Natural killer cell (primary cell): ENCODE measurements around the gene FANCE. TPM values are rescaled to one million over a fixed set of nuclear protein-coding genes. Genes with fewer than 3 reads are reported as not detected.
"Not testable (repeated sequence)": the region's sequence is repeated elsewhere in the genome, so short reads cannot be mapped to it uniquely, and the experiment has no call there.

Source experiments
- ATAC-seq, 3 donors: fragments of 150-1000 bp in 2 of 3; fragments of 200-7000 bp in 1 of 3; cut with Tn5 transposase; 1 replicate in 1 of 3; 2 replicates in 2 of 3; pipeline ENCODE4 v1.10.0; 2021; ENCODE audit warnings: mild to moderate bottlenecking in 2 of 3, moderate library complexity in 2 of 3
- DNase-seq, 2 donors: peaks; one replicate each; pipeline versions ENCODE4 v3.0.0 to v3.0.0-alpha.2; 2013 to 2021; ENCODE audit warnings: mixed read lengths in 1 of 2
- H3K27ac ChIP-seq: one replicate; pipeline ENCODE4 v1.5.1; 2013; ENCODE audit warnings: mild to moderate bottlenecking, low read length
- H3K27me3 ChIP-seq: one replicate; pipeline ENCODE4 v1.6.1; 2013; ENCODE audit warnings: low read length; ENCODE audit not compliant: control insufficient read depth, insufficient read depth
- H3K36me3 ChIP-seq: one replicate; pipeline ENCODE4 v1.6.1; 2013; ENCODE audit warnings: low read length; ENCODE audit not compliant: control insufficient read depth, insufficient read depth
- H3K4me1 ChIP-seq: one replicate; pipeline ENCODE4 v1.6.1; 2013; ENCODE audit warnings: low read length; ENCODE audit not compliant: control insufficient read depth, insufficient read depth
- H3K4me3 ChIP-seq: one replicate; pipeline ENCODE4 v1.5.1; 2013; ENCODE audit warnings: low read length
- H3K9me3 ChIP-seq: one replicate; pipeline ENCODE4 v1.6.1; 2013; ENCODE audit warnings: low read length; ENCODE audit not compliant: control insufficient read depth, insufficient read depth
- H3K27ac Mint-ChIP-seq, 2 donors: one replicate each; pipeline ENCODE4 v1.8.0; 2022; ENCODE audit warnings: mild to moderate bottlenecking in 2 of 2, mixed read lengths in 2 of 2, moderate library complexity in 1 of 2
- H3K27me3 Mint-ChIP-seq, 2 donors: one replicate each; pipeline ENCODE4 v1.8.0; 2022; ENCODE audit warnings: low read depth in 2 of 2, mixed read lengths in 2 of 2
- H3K36me3 Mint-ChIP-seq: one replicate; pipeline ENCODE4 v1.8.0; 2022; ENCODE audit warnings: mixed read lengths
- H3K4me1 Mint-ChIP-seq, 2 donors: one replicate each; pipeline ENCODE4 v1.8.0; 2022; ENCODE audit warnings: mixed read lengths in 2 of 2
- H3K4me3 Mint-ChIP-seq: one replicate; pipeline ENCODE4 v1.8.0; 2022; ENCODE audit warnings: mild to moderate bottlenecking, moderate library complexity, mixed read lengths
- H3K9me3 Mint-ChIP-seq, 2 donors: one replicate each; pipeline ENCODE4 v1.8.0; 2022; ENCODE audit warnings: mixed read lengths in 2 of 2
- CTCF ChIP-seq: fragments of 200-600 bp; IDR thresholded peaks from one replicate; pipeline ENCODE4 v1.8.0; 2022; ENCODE audit warnings: antibody characterized with exemption
- WGBS: methylation state at CpG from one replicate; pipeline ENCODE4 v1.1.7; 2013; ENCODE audit warnings: missing lambda C conversion rate; ENCODE audit not compliant: insufficient coverage; 5-methylcytosine and 5-hydroxymethylcytosine counted together
- intact Hi-C: fragments of 100-400 bp; cut with micrococcal nuclease; formaldehyde crosslinking; loops from one replicate; pipeline ENCODE4 v1.14.2; 2022
- total RNA-seq, 4 donors: library from RNA; stranded (reverse); fragments of 120-200 nt in 1 of 4; gene quantifications; one replicate each; pipeline versions ENCODE4 v1.2.3 to v1.2.4, GENCODE V29; 2013 to 2022

Gene FANCE
- total RNA-seq, 3 donors from 2014 or later (not counting 1 experiment from before 2014, with no cell fraction given), result 2.2 to 3.2 (median 2.6) TPM

GRCh38 chr6:35512006-35512405, 59.9 kb downstream of the FANCE start:
- H3K27me3 Mint-ChIP-seq, result peaks cover 8 to 30% of the 10 kb centered on the region in 2 donors
- H3K4me3 Mint-ChIP-seq, result no peak overlapping the region

GRCh38 chr6:35512740-35513139, 60.6 kb downstream of the FANCE start, which contains the start of gene TULP1:
TSS of gene TULP1 (minus strand) at chr6:35512896. CDS start at chr6:35512858, 38 bp downstream.
- Mint-ChIP-seq H3K36me3 (no peaks in the 10 kb centered on the region), H3K27me3 (peaks cover 8 to 30% of the 10 kb centered on the region in 2 donors), H3K4me3 (no peak within 1 kb of the TSS), H3K9me3 (no peaks in the 10 kb centered on the region), H3K4me1 (peaks cover 0 to 18% of the 10 kb centered on the region in 2 donors), H3K27ac (no peak within 1 kb of the TSS)
- no peak within 1 kb of the TSS for H3K4me3 ChIP-seq
- intact Hi-C loops, result no loop called here
- 90% methylated on average over 9 of the region's 10 CpGs for WGBS
- peaks cover 10% of the 10 kb centered on the region for H3K27me3 ChIP-seq
- H3K27ac ChIP-seq, result no peak within 1 kb of the TSS
- H3K4me1 ChIP-seq, result peaks cover 8% of the 10 kb centered on the region
- no peak for DNase-seq
- ATAC-seq, result no peak
- H3K36me3 ChIP-seq, result no peaks in the 10 kb centered on the region
- H3K9me3 ChIP-seq, result no peaks in the 10 kb centered on the region
- no peak for TF ChIP-seq CTCF

More at GRCh38 chr6:35512006-35512405, 59.9 kb downstream of the FANCE start:
- ATAC-seq (no peak), DNase-seq (no peak)
- H3K36me3 Mint-ChIP-seq, result no peaks in the 10 kb centered on the region
- H3K9me3 ChIP-seq, result no peaks in the 10 kb centered on the region
- no peak overlapping the region for H3K4me3 ChIP-seq
- no peak overlapping the region for H3K27ac ChIP-seq
- intact Hi-C loops, result no loop called here
- no peak for TF ChIP-seq CTCF
- H3K36me3 ChIP-seq, result no peaks in the 10 kb centered on the region
- 14% methylated on average over 25 of the region's 26 CpGs for WGBS
- H3K27me3 ChIP-seq, result peaks cover 10% of the 10 kb centered on the region
- peaks cover 0 to 18% of the 10 kb centered on the region in 2 donors for H3K4me1 Mint-ChIP-seq
- no peaks in the 10 kb centered on the region for H3K9me3 Mint-ChIP-seq
- no peak overlapping the region for H3K27ac Mint-ChIP-seq
- H3K4me1 ChIP-seq, result peaks cover 8% of the 10 kb centered on the region

DNA sequence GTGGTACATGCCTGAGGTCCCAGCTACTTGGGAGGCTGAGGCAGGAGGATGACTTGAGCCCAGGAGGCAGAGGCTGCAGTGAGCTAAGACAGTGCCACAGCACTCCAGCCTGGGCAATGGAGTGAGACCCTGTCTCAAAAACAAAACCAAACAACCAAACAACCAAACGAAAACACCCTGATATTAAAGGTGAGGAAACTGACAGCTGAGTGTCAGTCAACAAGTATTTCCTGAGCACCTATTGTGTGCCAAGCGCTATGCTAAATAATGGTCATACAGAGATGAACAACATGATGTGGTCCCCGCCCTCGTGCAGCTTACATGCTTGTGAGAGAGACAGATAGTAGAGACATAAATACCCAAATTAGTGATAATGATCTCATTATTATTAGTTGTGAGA, 62.4 kb downstream of the FANCE start:
- no peak for DNase-seq

GRCh38 chr6:35515939-35516338, 63.8 kb downstream of the FANCE start:
- DNase-seq, H3K9me3 ChIP-seq, intact Hi-C loops, H3K27me3 ChIP-seq, ATAC-seq, H3K4me3 ChIP-seq, H3K4me3 Mint-ChIP-seq, H3K27ac ChIP-seq, H3K36me3 Mint-ChIP-seq, H3K36me3 ChIP-seq, H3K9me3 Mint-ChIP-seq, H3K27ac Mint-ChIP-seq: not testable (repeated sequence)
- peaks cover 14% of the 10 kb centered on the region for H3K4me1 ChIP-seq
- Mint-ChIP-seq H3K27me3 (peaks cover 6 to 17% of the 10 kb centered on the region in 2 donors), H3K4me1 (peaks cover 3 to 22% of the 10 kb centered on the region in 2 donors)
- WGBS, result 84% methylated on average over 6 of the region's 6 CpGs

More for the DNA sequence above, 62.4 kb downstream of the FANCE start:
- H3K36me3 Mint-ChIP-seq, result no peaks in the 10 kb centered on the region
- intact Hi-C loops, result no loop called here
- H3K9me3 Mint-ChIP-seq, result no peaks in the 10 kb centered on the region
- Histone ChIP-seq H3K27me3 (peaks cover 10% of the 10 kb centered on the region), H3K4me1 (peaks cover 8% of the 10 kb centered on the region), H3K9me3 (no peaks in the 10 kb centered on the region), H3K36me3 (no peaks in the 10 kb centered on the region), H3K4me3 (no peak overlapping the region), H3K27ac (no peak overlapping the region)
- H3K4me3 Mint-ChIP-seq, result no peak overlapping the region
- 83% methylated on average over 3 of the region's 4 CpGs for WGBS
- no peak for TF ChIP-seq CTCF
- ATAC-seq, result no peak
- no peak overlapping the region for H3K27ac Mint-ChIP-seq
- peaks cover 8 to 26% of the 10 kb centered on the region in 2 donors for H3K27me3 Mint-ChIP-seq
- H3K4me1 Mint-ChIP-seq, result peaks cover 0 to 21% of the 10 kb centered on the region in 2 donors

Other genes with a start within 250 kb of the FANCE start
- gene SCUBE3, start 238.4 kb upstream of the FANCE start, total RNA-seq, result under 1 TPM in 2 of 3 donors, not detected in 1; 0.25 to 0.31 TPM
- 10 to 100 TPM; 62.7 to 81.6 (median 64.6) TPM for gene ZNF76, start 192.6 kb upstream of the FANCE start, total RNA-seq
- 100 to 1,000 TPM; 232 to 297 (median 241) TPM for gene DEF6, start 154.5 kb upstream of the FANCE start, total RNA-seq
- 10 to 100 TPM; 14.4 to 20.4 (median 18.8) TPM for gene PPARD, start 109.8 kb upstream of the FANCE start, total RNA-seq
- 100 to 1,000 TPM; 723 to 943 (median 942) TPM for gene RPL10A, start 16.1 kb downstream of the FANCE start, total RNA-seq
- under 1 TPM in 1 of 3 donors, not detected in 2; 0.39 TPM for gene TEAD3, start 44.7 kb downstream of the FANCE start, total RNA-seq
- not detected for gene TULP1, start 60.6 kb downstream of the FANCE start, total RNA-seq
- gene FKBP5, start 236.6 kb downstream of the FANCE start, total RNA-seq, result 10 to 100 TPM; 15.5 to 30.2 (median 27.3) TPM